ENCODE data around the gene GOLPH3L.
"Not testable (repeated sequence)": the region's sequence is repeated elsewhere in the genome, so short reads cannot be mapped to it uniquely, and the experiment has no call there.

The GOLPH3L gene

GRCh38 chr1:150613061-150613920 lies 83.7 kb downstream of the GOLPH3L start:
- Mint-ChIP-seq H3K9me3 (no peaks in the 10 kb centered on the region), H3K36me3 (ENCODE audit: low read depth) (peaks cover 44% of the 10 kb centered on the region), H3K27ac (peak overlapping the region in 1 of 3 experiments; percentile 25), H3K4me1 (peaks cover 5% of the 10 kb centered on the region), H3K4me3 (no peak overlapping the region), H3K27me3 (ENCODE audit: low read depth) (no peaks in the 10 kb centered on the region)
- no peak for TF ChIP-seq CTCF (IDR thresholded peaks at IDR 0.05; ENCODE audit: unreplicated experiment in 3 of 3)

GRCh38 chr1:150612014-150612345 lies 85.0 kb downstream of the GOLPH3L start:
- Mint-ChIP-seq H3K27me3 (ENCODE audit: low read depth) (no peaks in the 10 kb centered on the region), H3K4me3 (no peak overlapping the region), H3K4me1 (peaks cover 5% of the 10 kb centered on the region), H3K36me3 (ENCODE audit: low read depth) (peaks cover 38% of the 10 kb centered on the region), H3K9me3 (no peaks in the 10 kb centered on the region), H3K27ac (peak overlapping the region in 1 of 3 experiments; percentile 52)
- TF ChIP-seq CTCF (IDR thresholded peaks at IDR 0.05; ENCODE audit: unreplicated experiment in 3 of 3) = no peak

- no peaks in the 10 kb centered on the region for H3K27me3 Mint-ChIP-seq (ENCODE audit: low read depth)
- peaks cover 27% of the 10 kb centered on the region for H3K36me3 Mint-ChIP-seq (ENCODE audit: low read depth)
- no peak overlapping the region for H3K27ac Mint-ChIP-seq
- no peak overlapping the region for H3K4me3 Mint-ChIP-seq
- no peaks in the 10 kb centered on the region for H3K9me3 Mint-ChIP-seq
- TF ChIP-seq CTCF (IDR thresholded peaks at IDR 0.05; ENCODE audit: unreplicated experiment in 3 of 3) = no peak
- H3K4me1 Mint-ChIP-seq = peaks cover 5% of the 10 kb centered on the region
Measured at GRCh38 chr1:150610576-150610975, 86.4 kb downstream of the GOLPH3L start.

GRCh38 chr1:150609732-150610131 lies 87.2 kb downstream of the GOLPH3L start:
- Mint-ChIP-seq H3K27me3 (ENCODE audit: low read depth) (no peaks in the 10 kb centered on the region), H3K4me1 (peaks cover 6% of the 10 kb centered on the region), H3K27ac (peak overlapping the region; percentile 86 to 94 (median 90)), H3K36me3 (ENCODE audit: low read depth) (peaks cover 21% of the 10 kb centered on the region), H3K9me3 (no peaks in the 10 kb centered on the region), H3K4me3 (no peak overlapping the region)
- TF ChIP-seq CTCF (IDR thresholded peaks at IDR 0.05; ENCODE audit: unreplicated experiment in 3 of 3) = no peak

GRCh38 chr1:150606463-150607142 lies 90.4 kb downstream of the GOLPH3L start:
- no peak overlapping the region for H3K27ac Mint-ChIP-seq
- TF ChIP-seq CTCF (IDR thresholded peaks at IDR 0.05; ENCODE audit: unreplicated experiment in 3 of 3) = no peak
- no peaks in the 10 kb centered on the region for H3K27me3 Mint-ChIP-seq (ENCODE audit: low read depth)
- H3K36me3 Mint-ChIP-seq (ENCODE audit: low read depth) = peaks cover 17% of the 10 kb centered on the region
- H3K9me3 Mint-ChIP-seq = no peaks in the 10 kb centered on the region
- no peak overlapping the region for H3K4me3 Mint-ChIP-seq
- peaks cover 13% of the 10 kb centered on the region for H3K4me1 Mint-ChIP-seq

- H3K4me1 Mint-ChIP-seq = peaks cover 13% of the 10 kb centered on the region
Measured at GRCh38 chr1:150605451-150605731, 91.6 kb downstream of the GOLPH3L start.

More at GRCh38 chr1:150605451-150605731, 91.6 kb downstream of the GOLPH3L start:
- peaks cover 13% of the 10 kb centered on the region for H3K36me3 Mint-ChIP-seq (ENCODE audit: low read depth)
- H3K4me3 Mint-ChIP-seq; H3K9me3 Mint-ChIP-seq; H3K27me3 Mint-ChIP-seq (ENCODE audit: low read depth); H3K27ac Mint-ChIP-seq: not testable (repeated sequence)
